PC-9 (cell line): Measurements from ENCODE around the gene SOCS6.

Experiments used
- EZH2 ChIP-seq: fragments of 200-600 bp; sonication (generic); IDR thresholded peaks from 2 replicates; pipeline ENCODE4 v1.8.0; 2017; ENCODE audit warnings: antibody characterized with exemption, low read depth
- TF ChIP-seq, protein P1 (sequence below): fragments of 200-600 bp; sonication (generic); conservative IDR thresholded peaks from 2 replicates; pipeline ENCODE4 v1.6.1; 2017; ENCODE audit warnings: mixed run types, antibody characterized with exemption, mild to moderate bottlenecking, moderate library complexity

DNA sequence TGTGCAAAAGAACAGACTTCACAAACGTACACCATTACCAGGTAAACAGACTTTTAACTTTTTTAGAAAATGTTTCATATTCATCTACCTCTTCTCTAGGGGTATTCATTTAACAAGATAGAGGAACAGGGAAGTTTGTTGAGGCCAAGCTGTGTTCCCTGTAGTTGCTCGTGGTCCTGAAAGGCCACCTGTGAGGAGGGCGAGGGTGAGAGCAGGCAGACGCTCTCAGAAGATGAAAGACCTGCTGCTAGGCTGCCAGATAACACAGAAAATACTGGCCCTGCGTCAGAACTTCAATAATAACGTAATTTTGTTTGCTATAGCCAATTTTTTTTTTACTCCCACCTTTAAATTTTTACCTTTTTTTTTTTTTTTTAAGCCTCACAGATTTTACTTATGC lies 42.0 kb downstream of the SOCS6 start:
- TF ChIP-seq, protein P1, sequence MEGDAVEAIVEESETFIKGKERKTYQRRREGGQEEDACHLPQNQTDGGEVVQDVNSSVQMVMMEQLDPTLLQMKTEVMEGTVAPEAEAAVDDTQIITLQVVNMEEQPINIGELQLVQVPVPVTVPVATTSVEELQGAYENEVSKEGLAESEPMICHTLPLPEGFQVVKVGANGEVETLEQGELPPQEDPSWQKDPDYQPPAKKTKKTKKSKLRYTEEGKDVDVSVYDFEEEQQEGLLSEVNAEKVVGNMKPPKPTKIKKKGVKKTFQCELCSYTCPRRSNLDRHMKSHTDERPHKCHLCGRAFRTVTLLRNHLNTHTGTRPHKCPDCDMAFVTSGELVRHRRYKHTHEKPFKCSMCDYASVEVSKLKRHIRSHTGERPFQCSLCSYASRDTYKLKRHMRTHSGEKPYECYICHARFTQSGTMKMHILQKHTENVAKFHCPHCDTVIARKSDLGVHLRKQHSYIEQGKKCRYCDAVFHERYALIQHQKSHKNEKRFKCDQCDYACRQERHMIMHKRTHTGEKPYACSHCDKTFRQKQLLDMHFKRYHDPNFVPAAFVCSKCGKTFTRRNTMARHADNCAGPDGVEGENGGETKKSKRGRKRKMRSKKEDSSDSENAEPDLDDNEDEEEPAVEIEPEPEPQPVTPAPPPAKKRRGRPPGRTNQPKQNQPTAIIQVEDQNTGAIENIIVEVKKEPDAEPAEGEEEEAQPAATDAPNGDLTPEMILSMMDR = no peak
- TF ChIP-seq EZH2 = no peak
